Measurements from ENCODE around the gene SEC24D. TPM values are rescaled to one million over a fixed set of nuclear protein-coding genes. Genes with fewer than 3 reads are reported as not detected.

The SEC24D gene
- total RNA-seq, 1 experiment from 2014 or later, result 61.5 TPM

GRCh38 chr4:118752551-118752950 is 83.4 kb downstream of the SEC24D start:
- TF ChIP-seq, protein P1, sequence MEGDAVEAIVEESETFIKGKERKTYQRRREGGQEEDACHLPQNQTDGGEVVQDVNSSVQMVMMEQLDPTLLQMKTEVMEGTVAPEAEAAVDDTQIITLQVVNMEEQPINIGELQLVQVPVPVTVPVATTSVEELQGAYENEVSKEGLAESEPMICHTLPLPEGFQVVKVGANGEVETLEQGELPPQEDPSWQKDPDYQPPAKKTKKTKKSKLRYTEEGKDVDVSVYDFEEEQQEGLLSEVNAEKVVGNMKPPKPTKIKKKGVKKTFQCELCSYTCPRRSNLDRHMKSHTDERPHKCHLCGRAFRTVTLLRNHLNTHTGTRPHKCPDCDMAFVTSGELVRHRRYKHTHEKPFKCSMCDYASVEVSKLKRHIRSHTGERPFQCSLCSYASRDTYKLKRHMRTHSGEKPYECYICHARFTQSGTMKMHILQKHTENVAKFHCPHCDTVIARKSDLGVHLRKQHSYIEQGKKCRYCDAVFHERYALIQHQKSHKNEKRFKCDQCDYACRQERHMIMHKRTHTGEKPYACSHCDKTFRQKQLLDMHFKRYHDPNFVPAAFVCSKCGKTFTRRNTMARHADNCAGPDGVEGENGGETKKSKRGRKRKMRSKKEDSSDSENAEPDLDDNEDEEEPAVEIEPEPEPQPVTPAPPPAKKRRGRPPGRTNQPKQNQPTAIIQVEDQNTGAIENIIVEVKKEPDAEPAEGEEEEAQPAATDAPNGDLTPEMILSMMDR (conservative IDR thresholded peaks at IDR 0.05), result no peak
- no peaks in the 10 kb centered on the region for H4K20me1 ChIP-seq (ENCODE audit: control insufficient read depth, insufficient read depth, insufficient read length)
- Mint-ChIP-seq H3K4me3 (no peak overlapping the region), H3K27ac (no peak overlapping the region), H3K9me3 (no peaks in the 10 kb centered on the region), H3K4me1 (peaks cover 13 to 15% of the 10 kb centered on the region in 2 experiments), H3K27me3 (ENCODE audit: low read depth) (no peaks in the 10 kb centered on the region), H3K36me3 (ENCODE audit: insufficient read depth in 1 of 3, low read depth in 3 of 3) (peaks cover 10 to 24% (median 15%) of the 10 kb centered on the region in 3 experiments; a peak in 6 of 7 replicates)
- no CpG with 5 or more reads among the region's 2 CpGs for WGBS (ENCODE audit: extremely low coverage, insufficient read length, low lambda C conversion rate)
- H3K23ac ChIP-seq (ENCODE audit: insufficient read length, low read depth, low read length), result no peak overlapping the region
- no peaks in the 10 kb centered on the region for H3K27me3 ChIP-seq (ENCODE audit: insufficient read depth, low read length)
- no peak overlapping the region for H4K91ac ChIP-seq (ENCODE audit: insufficient read length, low read depth, low read length)
- no peak overlapping the region for H2BK15ac ChIP-seq (ENCODE audit: low read depth, low read length)
- no peak overlapping the region for H4K5ac ChIP-seq (ENCODE audit: insufficient read length, low read depth, low read length)
- no peak for DNase-seq
- H3K14ac ChIP-seq (ENCODE audit: insufficient read depth, low read length), result no peak overlapping the region
- H2BK5ac ChIP-seq (ENCODE audit: insufficient read length, low read length), result no peak overlapping the region
- H2AFZ ChIP-seq (ENCODE audit: low read length), result no peak overlapping the region
- no peak overlapping the region for H3K56ac ChIP-seq (ENCODE audit: insufficient read length, low read depth, low read length)
- H3K9ac ChIP-seq (ENCODE audit: extremely low read depth, insufficient read length, low read length), result no peak overlapping the region
- H3K79me2 ChIP-seq (ENCODE audit: insufficient read depth, low read length), result no peaks in the 10 kb centered on the region; the same call in 1 of the 2 replicates
- H3K4me2 ChIP-seq (ENCODE audit: insufficient read depth, insufficient read length, low read length), result no peak overlapping the region
- no peaks in the 10 kb centered on the region for H3K4me1 ChIP-seq (ENCODE audit: insufficient read depth, low read length)
- H3K9me3 ChIP-seq (ENCODE audit: control insufficient read depth, low read depth, low read length), result no peaks in the 10 kb centered on the region
- no peak overlapping the region for H3K18ac ChIP-seq (ENCODE audit: insufficient read length, low read depth, low read length)
- H3K23me2 ChIP-seq (ENCODE audit: insufficient read length, low read depth, low read length, poor library complexity, severe bottlenecking), result no peaks in the 10 kb centered on the region
- H3K27ac ChIP-seq (ENCODE audit: insufficient read length, low read depth, low read length), result no peak overlapping the region
- H3K4ac ChIP-seq (ENCODE audit: low read depth, low read length), result no peak overlapping the region
- no peak overlapping the region for H3T11ph ChIP-seq (ENCODE audit: low read length)
- no peak overlapping the region for H2BK20ac ChIP-seq (ENCODE audit: low read depth, low read length, poor library complexity, severe bottlenecking)
- no peak overlapping the region for H2BK120ac ChIP-seq (ENCODE audit: low read depth, low read length, poor library complexity, severe bottlenecking)
- H2AK5ac ChIP-seq (ENCODE audit: insufficient read length, low read length), result no peak overlapping the region
- H4K8ac ChIP-seq (replicated peaks; ENCODE audit: insufficient read length, low read depth, low read length), result no peak overlapping the region
- H2BK12ac ChIP-seq (ENCODE audit: insufficient read length, low read depth, low read length), result no peak overlapping the region
- no peaks in the 10 kb centered on the region for H3K79me1 ChIP-seq (ENCODE audit: insufficient read depth, low read depth, low read length, poor library complexity, severe bottlenecking)
